KBM-7 (cell line): ENCODE data around the gene DIDO1.

ENCODE experiments used
- DNase-seq: peaks from one replicate; pipeline ENCODE4 v3.0.0-alpha.2; 2015
- in situ Hi-C: fragments of 300-500 bp; cut with MboI; formaldehyde crosslinking; loops from 2 replicates; pipeline ENCODE4 v1.14.3; 2020; ENCODE audit warnings: low sequenced_read_pairs, low pct_unique_long_range_greater_than_20kb, mixed read lengths

DIDO1 gene

GRCh38 chr20:62901891-62902290 is 24.4 kb downstream of the DIDO1 start:
- in situ Hi-C loops: no loop called here
- DNase-seq: no peak

GRCh38 chr20:62900692-62901584 is 25.4 kb downstream of the DIDO1 start:
- no peak for DNase-seq
- in situ Hi-C loops: no loop called here

- in situ Hi-C loops: no loop called here
- DNase-seq: peak; percentile 85
Measured at GRCh38 chr20:62900052-62900691, 26.1 kb downstream of the DIDO1 start.

GRCh38 chr20:62899633-62900051 is 26.7 kb downstream of the DIDO1 start:
- in situ Hi-C loops: no loop called here
- DNase-seq: no peak

- no peak for DNase-seq
- in situ Hi-C loops: no loop called here
Measured at GRCh38 chr20:62898970-62899632, 27.2 kb downstream of the DIDO1 start.

GRCh38 chr20:62898093-62898964 is 28.0 kb downstream of the DIDO1 start:
- in situ Hi-C loops: no loop called here
- DNase-seq: no peak

- in situ Hi-C loops: no loop called here
Measured at GRCh38 chr20:62897666-62898065, 28.6 kb downstream of the DIDO1 start.

GRCh38 chr20:62896526-62896925 is 29.8 kb downstream of the DIDO1 start:
- no peak for DNase-seq
- in situ Hi-C loops: no loop called here

More at GRCh38 chr20:62897666-62898065, 28.6 kb downstream of the DIDO1 start:
- no peak for DNase-seq

GRCh38 chr20:62895539-62895938 is 30.8 kb downstream of the DIDO1 start:
- no peak for DNase-seq
- in situ Hi-C loops: no loop called here

GRCh38 chr20:62894261-62894660 is 32.0 kb downstream of the DIDO1 start:
- in situ Hi-C loops: no loop called here
- no peak for DNase-seq

GRCh38 chr20:62893700-62894099 is 32.6 kb downstream of the DIDO1 start:
- DNase-seq: no peak
- in situ Hi-C loops: no loop called here

- DNase-seq: no peak
- in situ Hi-C loops: no loop called here
Measured at GRCh38 chr20:62892348-62893304, 33.7 kb downstream of the DIDO1 start.

- DNase-seq: no peak
- in situ Hi-C loops: no loop called here
Measured at GRCh38 chr20:62891111-62891510, 35.2 kb downstream of the DIDO1 start.

GRCh38 chr20:62890444-62890843 is 35.9 kb downstream of the DIDO1 start:
- in situ Hi-C loops: no loop called here
- DNase-seq: no peak

GRCh38 chr20:62889871-62890270 is 36.4 kb downstream of the DIDO1 start:
- in situ Hi-C loops: no loop called here
- no peak for DNase-seq

GRCh38 chr20:62889411-62889810 is 36.9 kb downstream of the DIDO1 start:
- DNase-seq: no peak
- in situ Hi-C loops: no loop called here

- in situ Hi-C loops: no loop called here
Measured at GRCh38 chr20:62888910-62889309, 37.4 kb downstream of the DIDO1 start.

GRCh38 chr20:62888406-62888805 is 37.9 kb downstream of the DIDO1 start:
- no peak for DNase-seq
- in situ Hi-C loops: no loop called here

More at GRCh38 chr20:62888910-62889309, 37.4 kb downstream of the DIDO1 start:
- no peak for DNase-seq
